Hepatic stellate cell (primary cell): ENCODE data around the gene ELOF1.
A peak's percentile ranks its signal among the peaks of the same experiment; 100 is the strongest.
"Not testable (repeated sequence)": the region's sequence is repeated elsewhere in the genome, so short reads cannot be mapped to it uniquely, and the experiment has no call there.

Source experiments
- DNase-seq: peaks from one replicate; pipeline ENCODE4 v3.0.0; 2011; ENCODE audit warnings: low spot score

The ELOF1 gene

DNA sequence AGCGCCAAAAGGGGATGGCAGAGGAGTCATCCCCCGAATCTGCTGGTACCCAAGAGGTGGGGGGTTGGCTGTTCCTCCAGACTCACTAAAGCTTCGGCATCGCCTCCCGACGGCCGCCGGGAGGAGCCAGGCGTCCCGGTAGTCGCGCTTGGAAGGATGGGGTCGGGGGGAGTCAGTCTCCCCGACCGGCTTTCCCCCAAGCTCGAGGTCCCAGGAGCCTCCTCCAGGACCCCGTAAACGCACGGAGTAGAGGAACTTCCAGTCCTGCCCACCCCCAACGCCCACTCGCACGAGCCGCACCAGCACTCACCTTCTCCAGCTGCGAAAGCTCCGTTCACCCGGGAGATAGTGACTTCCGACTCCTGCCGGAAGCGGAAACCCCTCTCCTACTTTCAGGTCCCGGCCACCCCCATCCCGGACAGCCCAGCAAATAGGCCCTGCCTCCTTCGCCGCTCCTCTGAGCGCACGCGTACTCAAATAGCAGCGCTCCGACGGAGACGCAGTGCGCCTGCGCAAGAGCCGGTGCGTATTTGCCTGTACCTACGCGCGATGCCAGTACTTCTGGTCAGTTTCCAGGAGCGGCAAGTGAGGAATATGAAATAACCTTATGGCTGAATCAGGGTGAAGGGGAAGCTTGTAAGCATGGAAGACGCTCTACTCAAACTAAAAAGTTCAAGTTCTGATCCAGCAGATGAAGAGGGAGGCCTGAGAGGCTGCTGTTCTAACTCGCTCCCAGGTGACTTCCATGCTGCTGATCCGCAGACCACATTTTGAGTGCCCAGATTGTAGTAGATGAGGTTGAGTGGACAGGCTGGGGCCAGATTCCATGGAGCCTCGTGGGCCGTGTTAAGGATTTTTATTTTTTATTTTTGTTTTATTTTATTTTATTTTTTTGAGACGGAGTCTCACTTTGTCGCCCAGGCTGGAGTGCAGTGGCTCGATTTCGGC is at the start of gene ELOF1:
ELOF1 (minus strand) TSS at position 350 of the 948 bp plus-strand sequence. CDS start 4,883 bp downstream, outside the sequence.
- peak; percentile 99 for DNase-seq

DNA sequence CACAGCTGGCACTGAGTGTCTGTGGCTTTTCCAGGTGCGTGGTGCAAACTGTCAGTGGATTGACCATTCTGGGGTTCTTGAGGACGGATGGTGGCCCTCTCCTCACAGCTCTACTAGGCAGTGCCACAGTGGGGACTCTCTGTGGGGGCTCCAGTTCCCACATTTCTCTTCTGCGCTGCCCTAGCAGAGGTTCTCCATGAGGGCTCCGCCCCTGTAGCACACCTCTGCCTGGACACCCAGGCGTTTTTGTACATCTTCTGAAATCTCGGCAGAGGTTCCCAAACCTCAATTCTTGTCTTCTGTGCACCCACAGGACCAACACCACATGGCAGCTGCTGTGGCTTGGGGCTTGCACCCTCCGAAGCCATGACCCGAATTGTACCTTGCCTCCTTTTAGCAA is 47.5 kb upstream of the ELOF1 start:
- no peak for DNase-seq

- DNase-seq = not testable (repeated sequence)
Observed at GRCh38 chr19:11599704-11600103, 40.7 kb upstream of the ELOF1 start.

DNA sequence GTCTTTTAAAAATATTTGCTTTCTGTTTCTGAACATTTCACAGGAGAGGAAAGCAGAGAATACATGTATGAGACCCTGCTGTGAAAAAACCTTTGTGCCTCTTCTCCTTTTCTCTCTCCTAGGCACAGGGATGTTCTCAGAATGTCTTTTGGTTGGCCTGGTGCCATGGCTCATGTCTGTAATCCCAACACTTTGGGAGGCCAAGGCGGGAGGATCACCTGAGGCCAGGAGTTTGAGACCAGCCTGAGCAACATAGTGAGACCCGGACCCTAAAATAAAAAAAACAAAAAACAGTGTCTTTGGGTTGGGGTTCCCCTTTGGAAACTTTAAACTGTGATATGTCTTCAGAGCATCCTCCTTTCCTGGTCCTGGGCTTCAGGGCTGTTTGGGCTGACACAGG is 39.7 kb upstream of the ELOF1 start:
- DNase-seq = no peak

- DNase-seq = no peak
Observed at GRCh38 chr19:11598103-11598483, 39.1 kb upstream of the ELOF1 start.

DNA sequence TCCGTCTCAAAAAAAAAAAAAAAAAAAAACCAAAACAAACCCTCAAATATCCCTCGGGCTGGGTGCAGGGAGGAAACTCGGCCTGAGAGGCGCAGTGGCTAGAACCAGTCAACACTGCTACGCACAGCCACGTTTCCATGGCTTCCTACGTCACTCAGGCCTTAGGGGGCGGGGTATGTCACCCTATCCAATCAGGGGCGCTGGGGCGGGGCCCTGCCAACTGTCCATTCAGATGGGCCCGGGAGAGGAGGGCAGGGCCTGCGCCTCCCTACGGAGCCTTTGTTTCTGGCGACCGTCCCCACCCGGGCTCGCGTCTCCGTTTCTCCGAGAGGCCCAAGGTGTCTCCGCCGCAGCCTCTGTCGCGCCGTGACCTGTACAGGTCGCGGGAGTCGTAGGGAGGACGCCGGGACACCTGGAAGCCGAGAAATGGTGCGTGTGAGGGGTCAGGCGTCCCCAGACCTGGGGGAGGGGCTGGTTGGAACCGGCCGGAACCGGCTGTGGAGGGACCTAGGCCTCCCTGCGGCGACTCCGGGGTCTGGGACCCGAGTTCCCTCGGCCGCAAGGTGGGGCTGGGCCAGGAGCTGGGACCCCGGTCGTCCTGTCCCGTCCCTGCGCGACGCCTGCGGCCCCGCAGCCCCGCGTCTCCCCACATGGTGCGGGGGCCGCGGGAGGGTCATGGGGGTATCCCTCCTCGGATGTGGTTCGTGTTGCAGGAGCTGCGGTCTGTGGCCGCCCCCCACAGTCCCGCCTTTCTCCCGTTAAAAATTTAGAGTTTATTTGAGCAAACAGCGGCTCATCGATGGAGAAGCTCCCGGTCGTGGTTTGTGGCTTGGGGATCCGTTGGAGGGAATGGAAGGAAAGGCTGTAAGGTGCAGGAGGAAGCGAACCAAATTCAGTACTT is 38.4 kb upstream of the ELOF1 start, which contains the start of gene ZNF627:
ZNF627 (plus strand) TSS at position 282 of the 901 bp plus-strand sequence; CDS start at position 427, 145 bp downstream.
- DNase-seq = peak; percentile 98

GRCh38 chr19:11596156-11596555 is 37.1 kb upstream of the ELOF1 start:
- DNase-seq = no peak

DNA sequence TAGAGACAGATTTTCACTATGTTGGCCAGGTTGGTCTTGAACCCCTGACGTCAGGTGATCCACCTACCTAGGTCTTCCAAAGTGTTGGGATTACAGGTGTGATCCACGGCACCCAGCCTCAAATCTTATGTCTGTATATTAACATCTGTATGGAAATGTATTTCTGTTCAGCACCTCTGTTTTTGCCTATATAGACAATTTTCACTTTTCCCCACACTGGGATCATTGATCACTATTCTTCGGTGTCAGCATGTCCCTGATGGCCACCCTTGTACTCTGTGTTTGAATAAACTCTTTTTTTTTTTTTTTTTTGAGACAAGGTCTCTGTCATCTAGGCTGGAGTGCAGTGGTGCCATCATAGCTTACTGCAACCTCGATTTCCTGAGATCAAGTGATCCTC is 35.1 kb upstream of the ELOF1 start:
- DNase-seq = no peak

DNA sequence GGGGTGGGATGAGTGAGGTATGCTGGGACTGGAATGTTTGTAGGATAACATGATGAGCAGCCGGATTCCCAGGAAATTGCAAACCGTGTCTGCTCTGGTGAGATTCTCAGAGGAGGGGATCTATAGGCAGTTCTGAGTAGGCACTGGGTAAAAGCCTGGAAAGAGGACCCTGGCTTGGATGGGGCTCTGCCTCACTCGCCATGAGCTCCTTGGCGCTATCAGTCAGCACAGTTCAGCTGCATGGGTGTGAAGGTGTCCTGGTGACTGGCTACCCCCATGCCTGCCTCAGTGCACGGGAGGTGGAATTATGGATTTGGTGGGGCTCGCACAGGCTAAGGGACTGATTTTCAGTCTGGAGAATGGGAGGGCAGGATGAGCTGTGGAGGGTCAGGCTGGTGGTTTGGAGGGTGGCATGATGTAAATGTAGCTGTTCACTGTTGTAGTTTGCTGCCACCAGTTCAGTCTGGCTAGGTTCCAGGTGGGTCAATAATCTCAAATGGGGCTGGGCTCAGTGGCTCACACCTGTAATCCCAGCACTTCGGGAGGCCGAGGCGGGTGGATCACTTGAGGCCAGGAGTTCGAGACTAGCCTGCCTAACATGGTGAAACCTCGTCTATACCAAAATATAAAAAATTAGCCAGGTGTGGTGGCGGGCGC is 29.1 kb upstream of the ELOF1 start:
- no peak for DNase-seq

- peak; percentile 83 for DNase-seq
Observed at GRCh38 chr19:11587302-11587974, 28.4 kb upstream of the ELOF1 start.

GRCh38 chr19:11586331-11586730 is 27.3 kb upstream of the ELOF1 start:
- no peak for DNase-seq

DNA sequence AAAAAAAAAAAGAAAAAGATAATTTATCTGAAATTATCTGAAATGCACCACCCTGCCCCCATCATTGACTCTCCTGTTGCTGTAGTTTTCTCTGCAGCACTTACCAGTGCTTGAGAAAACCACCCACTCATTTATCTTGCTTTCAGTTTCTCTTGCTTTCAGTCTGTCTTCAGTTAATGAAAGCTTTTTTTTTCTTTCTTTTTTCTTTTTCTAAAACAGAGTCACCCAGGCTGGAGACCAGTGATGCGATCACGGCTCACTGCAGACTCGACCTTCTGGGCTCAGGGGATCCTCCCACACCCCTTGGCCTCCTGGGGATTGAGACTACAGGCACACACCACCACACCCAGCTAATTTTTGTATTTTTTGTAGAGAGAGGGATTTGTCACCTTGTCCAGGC is 22.7 kb upstream of the ELOF1 start:
- DNase-seq = peak; percentile 47

DNA sequence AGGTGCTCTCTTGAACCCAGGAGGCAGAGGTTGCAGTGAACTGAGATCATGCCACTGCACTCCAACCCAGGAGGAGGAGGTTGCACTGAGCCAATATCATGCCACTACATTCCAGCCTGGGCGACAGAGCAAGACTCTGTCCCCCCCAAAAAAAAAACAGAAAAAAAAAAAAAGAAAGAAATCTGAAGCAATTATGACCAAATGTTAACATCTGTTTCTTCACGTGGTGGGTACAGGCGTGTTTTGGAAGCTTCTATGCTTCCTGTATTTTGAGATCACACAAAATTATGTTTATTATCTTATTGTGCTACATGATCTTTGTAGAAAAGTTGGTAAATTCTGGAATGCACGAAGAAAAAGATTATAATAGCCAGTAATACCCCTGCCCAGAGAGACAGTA is 21.1 kb upstream of the ELOF1 start:
- no peak for DNase-seq

DNA sequence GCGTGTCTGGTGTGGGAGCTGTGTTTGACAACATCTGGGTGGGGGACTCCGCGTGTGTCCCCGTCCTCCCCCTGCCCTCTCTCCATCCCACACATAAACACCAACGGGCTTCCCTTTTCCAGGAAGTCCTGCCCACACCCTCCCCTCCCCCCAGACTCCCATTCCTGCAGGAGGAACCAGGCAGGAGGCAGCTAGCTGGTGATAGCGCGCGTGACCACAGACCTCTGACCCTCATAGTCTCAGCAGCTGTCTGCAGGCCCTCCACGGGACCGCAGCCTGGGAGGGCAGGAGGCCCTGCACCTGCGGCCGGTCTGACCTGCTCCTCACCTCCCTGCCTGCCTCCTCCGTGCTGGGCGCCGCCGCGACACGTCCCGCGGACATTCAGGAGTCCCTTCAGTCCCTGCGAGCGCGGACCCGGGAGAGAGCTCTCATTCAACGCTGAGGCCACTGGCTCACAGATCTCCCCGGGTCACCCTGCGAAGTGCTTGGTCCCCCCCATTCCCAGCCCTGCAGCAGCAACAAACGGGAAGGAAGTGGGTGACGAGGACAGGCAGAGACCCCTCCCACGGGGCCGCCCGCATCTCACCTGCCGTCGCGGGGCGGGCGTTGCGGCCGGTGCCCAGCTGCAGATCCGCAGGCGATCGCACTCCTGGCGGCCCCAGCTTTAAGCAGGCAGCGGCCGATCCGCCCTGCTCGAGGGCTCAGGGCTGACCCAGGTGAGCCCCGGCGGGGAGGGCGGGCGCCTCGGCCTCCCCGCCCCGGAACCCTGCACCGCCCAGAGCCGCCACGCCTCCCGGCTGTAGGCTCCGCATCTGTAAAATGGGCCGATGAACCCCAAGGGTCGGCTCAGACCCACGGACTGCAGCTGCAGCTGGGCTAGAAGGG is 19.5 kb upstream of the ELOF1 start:
- DNase-seq = no peak

GRCh38 chr19:11577451-11578257 is 18.6 kb upstream of the ELOF1 start, which contains the start of gene ACP5:
Gene ACP5, minus strand, starts transcription at chr19:11577645. Its CDS starts 328 bp downstream, at chr19:11577317.
- DNase-seq = peak; percentile 47

DNA sequence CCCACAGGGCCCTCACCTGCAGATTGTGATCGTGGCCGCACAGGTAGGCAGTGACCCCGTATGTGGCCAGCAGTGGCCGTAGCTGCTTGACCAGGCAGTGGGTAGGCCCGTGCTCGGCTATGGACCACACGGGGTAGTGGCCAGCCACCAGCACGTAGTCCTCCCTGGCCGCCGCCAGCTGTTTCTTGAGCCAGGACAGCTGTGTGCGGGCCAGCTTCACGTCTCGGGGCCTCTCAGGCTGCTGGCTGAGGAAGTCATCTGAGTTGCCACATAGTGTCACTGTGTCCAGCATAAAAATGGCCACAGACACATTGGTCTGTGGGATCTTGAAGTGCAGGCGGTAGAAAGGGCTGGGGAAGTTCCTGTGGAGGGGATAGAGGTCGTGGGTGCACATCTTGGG is 17.2 kb upstream of the ELOF1 start:
- no peak for DNase-seq

GRCh38 chr19:11574689-11575088 is 15.7 kb upstream of the ELOF1 start:
- DNase-seq = no peak

DNA sequence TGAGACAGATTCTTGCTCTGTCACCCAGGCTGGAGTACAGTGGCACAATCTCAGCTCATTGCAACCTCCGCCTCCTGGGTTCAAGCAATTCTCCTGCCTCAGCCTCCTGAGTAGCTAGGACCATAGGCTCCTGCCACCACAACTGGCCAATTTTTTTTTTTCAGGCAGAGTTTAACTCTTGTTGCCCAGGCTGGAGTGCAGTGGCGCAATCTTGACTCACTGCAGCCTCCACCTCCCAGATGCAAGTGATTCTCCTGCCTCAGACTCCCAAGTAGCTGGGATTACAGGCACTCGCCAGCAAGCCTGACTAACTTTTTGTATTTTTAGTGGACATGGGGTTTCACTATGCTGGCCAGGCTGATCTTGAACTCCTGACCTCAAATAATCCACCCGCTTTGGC is 14.7 kb upstream of the ELOF1 start:
- DNase-seq = not testable (repeated sequence)

DNA sequence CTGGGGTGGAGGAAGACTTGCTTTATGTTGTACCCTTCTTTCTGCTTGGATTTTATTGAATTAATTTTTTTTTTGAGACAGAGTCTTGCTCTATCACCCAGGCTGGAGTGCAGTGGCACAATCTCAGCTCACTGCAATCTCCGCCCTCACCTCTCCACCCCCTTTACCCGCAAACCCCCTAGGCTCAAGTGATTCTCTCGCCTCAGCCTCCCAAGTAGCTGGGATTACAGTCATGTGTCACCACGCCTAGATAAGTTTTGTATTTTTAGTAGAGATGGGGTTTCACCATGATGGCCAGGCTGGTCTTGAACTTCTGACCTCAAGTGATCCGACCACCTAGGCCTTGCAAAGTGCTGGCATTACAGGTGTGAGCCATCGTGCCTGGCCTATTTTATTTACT is 14.3 kb upstream of the ELOF1 start:
- not testable (repeated sequence) for DNase-seq
